Dermis microvascular lymphatic vessel endothelial cell (primary cell): ENCODE measurements around the gene DNAH7. TPM values are rescaled to one million over a fixed set of nuclear protein-coding genes. Genes with fewer than 3 reads are reported as not detected.
"Not testable (repeated sequence)": the region's sequence is repeated elsewhere in the genome, so short reads cannot be mapped to it uniquely, and the experiment has no call there.

Experiments used
- DNase-seq, 2 donors: peaks; one replicate each; pipeline versions ENCODE4 v3.0.0 to v3.0.0-alpha.2; 2010; ENCODE audit warnings: low read depth in 2 of 2
- total RNA-seq: library from RNA; depleted of rRNA; stranded (reverse); fragments of >200 nt; gene quantifications from 2 replicates; pipeline ENCODE4 v1.2.1, GENCODE V29; 2014

The DNAH7 gene
- total RNA-seq, 1 donor from 2014 or later, result under 0.01 TPM

DNA sequence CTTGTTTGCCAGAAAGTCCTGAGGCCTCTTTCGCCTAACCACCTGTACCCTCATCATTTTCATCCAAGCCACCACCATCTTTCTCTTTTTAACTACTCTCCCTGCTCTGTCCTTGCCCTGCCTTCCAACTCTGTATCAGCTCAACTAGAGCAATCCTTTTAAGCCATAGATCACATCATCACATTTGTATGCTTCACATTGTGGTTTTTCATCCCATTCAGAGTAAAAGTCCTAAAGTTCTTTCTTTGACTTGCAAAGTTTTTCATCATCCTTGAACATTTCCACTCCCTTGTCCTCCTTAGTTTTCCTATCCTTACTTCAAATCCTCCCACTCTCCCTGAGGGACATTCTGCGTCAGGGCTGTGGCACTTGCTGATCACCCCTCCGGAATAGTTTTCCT lies 337.7 kb downstream of the DNAH7 start:
- no peak for DNase-seq

DNA sequence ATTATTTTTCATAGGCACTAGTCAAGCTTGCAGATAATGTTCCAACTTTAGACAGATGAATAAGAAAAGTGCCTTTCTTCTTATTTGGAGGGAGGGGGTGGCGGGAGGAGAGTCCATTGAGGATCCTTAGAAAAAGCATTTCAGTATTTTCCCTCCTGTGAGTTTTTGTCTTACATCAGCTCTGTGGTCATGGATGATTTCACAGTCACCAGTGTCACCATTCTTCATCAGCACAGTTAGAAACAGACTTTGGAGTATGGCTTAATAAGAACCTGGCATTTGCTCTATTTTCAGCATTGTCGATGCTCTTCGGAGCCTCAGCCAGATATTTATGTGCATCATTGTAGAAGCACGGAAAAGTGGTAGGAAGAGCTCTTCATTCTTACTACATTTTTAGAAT lies 341.5 kb downstream of the DNAH7 start:
- DNase-seq, result no peak

GRCh38 chr2:195722075-195722474 lies 346.6 kb downstream of the DNAH7 start:
- DNase-seq, result no peak

- DNase-seq, result no peak
These were observed 347.6 kb downstream of the DNAH7 start for GRCh38 chr2:195721042-195721441.

GRCh38 chr2:195716466-195716865 lies 352.2 kb downstream of the DNAH7 start:
- no peak for DNase-seq

DNA sequence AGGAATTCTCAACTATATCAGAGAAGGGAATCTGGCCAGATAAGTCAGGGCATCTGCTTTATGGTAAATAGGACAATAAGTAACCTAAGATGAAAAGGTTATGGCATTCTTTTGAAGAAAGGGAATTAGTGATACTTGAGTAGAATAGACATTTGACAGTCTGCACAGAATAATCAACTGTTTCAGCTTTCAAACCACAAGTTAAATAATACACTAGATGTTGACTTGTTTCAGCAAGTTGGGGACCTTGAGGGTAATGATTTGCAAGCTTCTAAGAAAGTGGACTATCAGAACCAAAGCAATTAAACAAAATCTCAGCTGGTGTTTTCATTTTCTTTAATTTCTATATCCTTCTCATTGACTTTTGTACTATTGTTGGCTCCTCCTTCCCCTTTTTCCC lies 357.2 kb downstream of the DNAH7 start:
- no peak for DNase-seq

GRCh38 chr2:195709901-195710806 lies 358.5 kb downstream of the DNAH7 start:
- DNase-seq, result no peak

- DNase-seq, result no peak
These were observed 362.3 kb downstream of the DNAH7 start for GRCh38 chr2:195706161-195706900.

DNA sequence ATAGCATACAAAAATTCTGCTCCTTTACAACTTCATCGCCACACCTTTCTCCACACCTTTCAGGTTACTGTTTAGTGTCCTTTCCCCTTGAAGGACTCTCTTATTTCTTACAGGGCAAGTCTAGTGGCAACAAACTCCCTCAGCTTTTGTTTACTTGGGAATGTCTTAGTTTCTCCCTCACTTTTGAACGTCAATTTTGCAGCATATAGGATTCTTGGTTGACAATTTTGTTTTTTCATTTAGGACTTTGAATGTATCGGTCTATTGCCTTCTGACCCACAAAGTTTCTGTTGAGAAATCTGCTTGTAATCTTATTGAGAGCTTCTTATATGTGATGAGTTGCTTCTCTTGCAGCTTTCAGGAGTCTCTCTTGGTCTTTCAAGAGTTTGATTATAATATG lies 368.2 kb downstream of the DNAH7 start:
- DNase-seq, result no peak

GRCh38 chr2:195697681-195698220 lies 370.9 kb downstream of the DNAH7 start:
- DNase-seq, result peak in 1 of 2 donors; percentile 5

DNA sequence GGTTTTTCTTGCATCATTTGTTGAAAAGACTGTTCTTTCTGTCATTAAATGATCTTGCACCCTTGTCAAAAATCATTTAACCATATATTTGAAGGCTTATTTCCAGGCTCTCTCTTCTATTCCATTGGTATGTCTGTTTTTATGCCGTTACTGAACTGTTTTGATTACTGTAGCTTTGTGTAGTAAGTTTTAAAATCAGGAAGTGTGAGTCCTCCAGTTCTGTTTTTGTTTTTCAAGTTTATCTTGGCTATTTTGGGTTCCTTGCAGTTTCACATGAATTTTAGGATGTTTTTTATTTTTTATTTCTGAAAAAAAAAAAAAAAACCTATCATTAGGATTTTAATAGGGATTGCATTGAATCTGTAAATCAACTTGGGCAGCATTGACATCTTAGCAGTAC lies 372.6 kb downstream of the DNAH7 start:
- DNase-seq, result no peak

- no peak for DNase-seq
These were observed 373.5 kb downstream of the DNAH7 start for GRCh38 chr2:195695002-195695631.

- DNase-seq, result no peak
These were observed 374.1 kb downstream of the DNAH7 start for GRCh38 chr2:195694553-195694952.

DNA sequence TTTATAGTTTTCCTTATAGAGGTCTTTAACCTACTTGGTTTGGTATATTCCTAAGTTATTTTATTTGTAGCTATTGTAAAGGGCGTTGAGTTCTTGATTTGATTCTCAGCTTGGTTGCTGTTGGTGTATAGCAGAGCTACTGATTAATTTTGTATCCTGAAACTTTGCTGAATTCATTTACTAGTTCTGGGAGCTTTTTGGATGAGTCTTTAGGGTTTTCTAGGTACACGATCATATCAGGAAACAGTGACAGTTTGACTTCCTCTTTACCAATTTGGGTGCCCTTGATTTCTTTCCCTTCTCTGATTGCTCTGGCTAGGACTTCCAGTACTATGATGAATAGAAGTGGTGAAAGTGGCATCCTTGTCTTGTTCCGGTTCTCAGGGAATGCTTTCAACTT lies 376.1 kb downstream of the DNAH7 start:
- not testable (repeated sequence) for DNase-seq

Other genes starting within 250 kb of the DNAH7 start
- gene STK17B, start 102.7 kb upstream of the DNAH7 start, total RNA-seq, result 5.4 and 8.3 TPM in 2 replicates